ENCODE results near the gene TMEM131L.
A peak's percentile ranks its signal among the peaks of the same experiment; 100 is the strongest.
"Not testable (repeated sequence)": the region's sequence is repeated elsewhere in the genome, so short reads cannot be mapped to it uniquely, and the experiment has no call there.

The TMEM131L gene

DNA sequence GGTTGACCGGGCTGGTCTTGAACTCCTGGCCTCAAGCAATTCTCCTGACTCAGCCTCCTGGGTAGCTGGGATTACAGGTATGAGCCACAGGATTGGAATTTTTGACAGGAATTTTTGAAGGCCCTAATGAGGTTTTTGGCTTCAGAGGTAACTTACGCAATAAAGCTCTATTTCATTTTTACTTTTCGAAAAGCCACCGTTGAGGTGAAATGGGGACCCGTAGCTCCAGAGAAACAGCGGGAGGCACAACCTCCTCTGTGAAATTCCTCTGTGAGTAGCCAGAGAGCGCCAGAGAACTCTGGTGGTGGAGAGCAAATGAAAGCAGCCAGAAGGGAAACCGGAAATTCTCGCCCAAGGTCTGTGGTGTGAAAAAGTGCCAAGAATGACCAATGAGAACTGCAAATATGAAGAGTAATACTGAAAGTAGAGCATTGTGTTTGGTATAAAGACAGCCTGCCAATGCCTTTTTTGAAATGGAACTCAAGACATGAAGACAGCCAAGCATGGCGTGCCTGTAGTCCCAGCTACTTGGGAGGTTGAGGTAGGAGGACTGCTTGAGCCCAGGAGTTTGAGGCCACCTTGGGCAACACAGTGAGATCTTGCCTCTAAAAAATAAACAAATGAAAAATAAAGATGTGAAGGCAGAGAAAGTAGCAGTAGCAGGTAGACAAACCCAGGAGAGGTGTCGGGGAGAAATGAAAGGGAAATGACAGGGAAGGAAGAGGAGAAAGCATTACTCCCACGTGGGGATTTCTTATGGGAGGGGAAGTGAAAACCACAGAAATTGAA lies 33.0 kb upstream of the TMEM131L start:
- Histone ChIP-seq H3K27me3 (ENCODE audit: control insufficient read depth, insufficient read depth, low read length) (no peaks in the 10 kb centered on the region), H3K27ac (ENCODE audit: low read depth, low read length) (no peak overlapping the region), H3K9ac (ENCODE audit: low read length) (no peak overlapping the region), H3K4me3 (ENCODE audit: low read length) (no peak overlapping the region), H3K4me1 (ENCODE audit: control insufficient read depth, insufficient read depth, low read length) (peaks cover 11% of the 10 kb centered on the region), H3K36me3 (ENCODE audit: control insufficient read depth, insufficient read depth, low read length) (no peaks in the 10 kb centered on the region)

DNA sequence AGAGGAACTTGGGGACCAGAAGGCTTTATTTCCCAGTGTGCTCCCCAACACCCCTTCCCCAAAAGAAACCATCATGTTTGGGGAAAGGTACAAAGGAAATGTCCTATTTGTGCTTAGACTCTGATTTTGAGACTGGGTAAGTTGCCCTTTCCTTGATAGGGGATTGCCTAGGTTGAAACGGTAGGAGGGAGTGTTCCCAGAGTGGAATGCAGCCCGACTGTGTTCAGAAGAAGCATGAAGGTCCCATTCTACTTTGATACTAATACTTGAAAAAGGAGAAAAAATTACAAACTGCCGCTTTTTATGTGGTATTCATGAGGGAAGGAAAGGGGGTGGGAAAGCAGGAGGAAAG lies 32.4 kb upstream of the TMEM131L start:
- Histone ChIP-seq H3K27me3 (ENCODE audit: control insufficient read depth, insufficient read depth, low read length) (no peaks in the 10 kb centered on the region), H3K27ac (ENCODE audit: low read depth, low read length) (no peak overlapping the region), H3K36me3 (ENCODE audit: control insufficient read depth, insufficient read depth, low read length) (no peaks in the 10 kb centered on the region), H3K4me3 (ENCODE audit: low read length) (no peak overlapping the region), H3K9ac (ENCODE audit: low read length) (no peak overlapping the region), H3K4me1 (ENCODE audit: control insufficient read depth, insufficient read depth, low read length) (peaks cover 7% of the 10 kb centered on the region)

DNA sequence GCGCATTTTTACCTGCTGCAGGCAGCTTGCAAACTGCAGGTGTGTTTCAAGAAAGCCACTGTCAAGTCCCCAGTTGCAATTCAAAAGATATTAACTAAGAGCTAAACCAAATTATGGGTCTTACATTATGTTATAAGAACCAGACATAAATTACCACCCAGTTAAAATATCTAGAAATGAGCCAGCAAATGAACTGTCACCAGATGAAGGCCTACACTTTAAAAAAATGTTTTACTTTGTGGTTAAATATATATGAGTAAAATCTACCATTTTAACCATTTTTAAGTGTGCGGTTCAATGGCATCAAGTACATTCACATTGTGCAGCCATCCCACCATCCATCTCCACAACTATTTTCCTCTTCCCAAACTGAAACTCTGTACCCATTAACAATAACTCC lies 32.0 kb upstream of the TMEM131L start:
- Histone ChIP-seq H3K9ac (ENCODE audit: low read length) (no peak overlapping the region), H3K36me3 (ENCODE audit: control insufficient read depth, insufficient read depth, low read length) (no peaks in the 10 kb centered on the region), H3K4me3 (ENCODE audit: low read length) (no peak overlapping the region), H3K4me1 (ENCODE audit: control insufficient read depth, insufficient read depth, low read length) (peaks cover 4% of the 10 kb centered on the region), H3K27ac (ENCODE audit: low read depth, low read length) (no peak overlapping the region), H3K27me3 (ENCODE audit: control insufficient read depth, insufficient read depth, low read length) (no peaks in the 10 kb centered on the region)

DNA sequence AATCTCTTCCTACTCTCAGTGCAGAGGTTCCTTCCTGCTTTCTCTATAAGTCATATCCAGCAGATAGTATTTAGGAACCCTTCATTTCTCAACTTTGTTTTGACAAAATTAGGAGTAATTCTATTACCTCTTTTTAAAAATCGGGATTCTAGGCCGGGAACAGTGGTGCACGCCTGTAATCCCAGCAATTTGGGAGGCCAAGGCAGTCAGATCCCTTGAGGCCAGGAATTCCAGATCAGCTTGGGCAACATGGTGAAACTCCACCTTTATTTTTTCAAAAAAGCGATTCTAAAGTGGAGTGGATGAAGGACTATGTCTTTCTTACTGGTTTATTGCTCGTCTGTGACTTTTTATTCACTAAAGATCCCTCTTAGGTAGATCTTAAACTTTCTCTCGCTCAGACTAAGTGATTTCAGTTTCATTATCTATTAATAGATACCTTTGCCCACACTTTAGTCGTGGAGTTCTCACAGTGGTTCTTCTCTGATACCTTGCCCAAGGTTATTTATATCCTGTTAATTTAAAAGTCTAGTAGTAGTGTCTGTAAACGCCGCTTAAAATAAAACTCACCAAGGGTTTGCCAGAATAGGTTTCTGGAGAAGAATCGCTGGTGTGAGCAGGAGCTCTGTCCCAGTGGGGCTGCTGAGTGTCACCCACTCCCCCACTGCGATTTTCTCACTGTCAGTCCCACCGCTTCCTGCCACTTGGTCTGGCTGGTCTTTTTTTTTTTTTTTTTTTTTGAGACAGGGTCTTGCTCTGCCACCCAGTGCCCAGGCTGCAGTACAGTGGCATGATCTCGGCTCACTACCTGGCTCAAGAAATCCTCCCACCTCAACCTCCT lies 27.0 kb upstream of the TMEM131L start:
- Histone ChIP-seq H3K27me3 (ENCODE audit: control insufficient read depth, insufficient read depth, low read length) (no peaks in the 10 kb centered on the region), H3K9ac (ENCODE audit: low read length) (no peak overlapping the region), H3K4me1 (ENCODE audit: control insufficient read depth, insufficient read depth, low read length) (no peaks in the 10 kb centered on the region), H3K27ac (ENCODE audit: low read depth, low read length) (peak overlapping the region; percentile 64), H3K4me3 (ENCODE audit: low read length) (peak overlapping the region; percentile 46), H3K36me3 (ENCODE audit: control insufficient read depth, insufficient read depth, low read length) (no peaks in the 10 kb centered on the region)

DNA sequence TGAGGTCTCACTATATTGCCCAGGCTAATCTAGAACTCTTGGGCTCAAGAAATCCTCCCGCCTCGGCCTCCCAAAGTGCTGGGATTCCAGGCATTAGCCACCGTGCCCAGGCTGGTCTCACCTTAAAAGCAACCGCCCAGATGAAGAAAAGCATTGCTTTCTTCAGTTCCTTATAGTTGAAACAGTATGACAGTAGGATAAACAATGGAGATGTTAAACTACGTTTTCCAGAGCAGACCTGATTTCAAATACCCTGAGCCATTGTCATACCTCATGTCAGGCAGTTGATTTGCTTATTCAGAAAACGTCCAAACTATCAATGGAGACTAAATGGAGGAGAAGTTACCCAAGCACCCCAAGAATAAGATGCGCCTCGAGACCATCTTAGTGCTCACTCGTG lies 26.3 kb upstream of the TMEM131L start:
- H3K36me3 ChIP-seq (ENCODE audit: control insufficient read depth, insufficient read depth, low read length), result no peaks in the 10 kb centered on the region
- H3K27ac ChIP-seq (ENCODE audit: low read depth, low read length), result no peak overlapping the region
- H3K27me3 ChIP-seq (ENCODE audit: control insufficient read depth, insufficient read depth, low read length), result no peaks in the 10 kb centered on the region
- H3K9ac ChIP-seq (ENCODE audit: low read length), result no peak overlapping the region
- no peaks in the 10 kb centered on the region for H3K4me1 ChIP-seq (ENCODE audit: control insufficient read depth, insufficient read depth, low read length)
- no peak overlapping the region for H3K4me3 ChIP-seq (ENCODE audit: low read length)

DNA sequence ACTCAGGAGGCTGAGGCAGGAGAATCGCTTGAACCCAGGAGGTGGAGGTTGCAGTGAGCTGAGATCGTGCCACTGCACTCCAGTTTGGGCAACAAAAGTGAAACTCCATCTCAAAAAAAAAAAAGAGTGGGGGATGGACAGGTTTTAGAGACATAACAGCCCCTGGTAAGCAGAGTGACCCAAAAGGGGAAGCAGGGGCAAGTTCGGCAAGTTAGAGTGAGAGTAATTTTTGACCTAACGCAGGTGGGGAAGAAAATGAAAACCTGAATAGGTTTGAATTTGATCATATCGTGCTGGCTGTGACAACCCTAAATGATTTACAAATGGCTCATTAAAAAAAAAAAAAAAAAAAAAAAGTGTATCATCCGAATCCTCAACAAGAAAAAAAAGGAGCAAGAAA lies 25.7 kb upstream of the TMEM131L start:
- no peaks in the 10 kb centered on the region for H3K36me3 ChIP-seq (ENCODE audit: control insufficient read depth, insufficient read depth, low read length)
- H3K27ac ChIP-seq (ENCODE audit: low read depth, low read length), result no peak overlapping the region
- no peaks in the 10 kb centered on the region for H3K4me1 ChIP-seq (ENCODE audit: control insufficient read depth, insufficient read depth, low read length)
- no peak overlapping the region for H3K9ac ChIP-seq (ENCODE audit: low read length)
- no peak overlapping the region for H3K4me3 ChIP-seq (ENCODE audit: low read length)
- no peaks in the 10 kb centered on the region for H3K27me3 ChIP-seq (ENCODE audit: control insufficient read depth, insufficient read depth, low read length)

DNA sequence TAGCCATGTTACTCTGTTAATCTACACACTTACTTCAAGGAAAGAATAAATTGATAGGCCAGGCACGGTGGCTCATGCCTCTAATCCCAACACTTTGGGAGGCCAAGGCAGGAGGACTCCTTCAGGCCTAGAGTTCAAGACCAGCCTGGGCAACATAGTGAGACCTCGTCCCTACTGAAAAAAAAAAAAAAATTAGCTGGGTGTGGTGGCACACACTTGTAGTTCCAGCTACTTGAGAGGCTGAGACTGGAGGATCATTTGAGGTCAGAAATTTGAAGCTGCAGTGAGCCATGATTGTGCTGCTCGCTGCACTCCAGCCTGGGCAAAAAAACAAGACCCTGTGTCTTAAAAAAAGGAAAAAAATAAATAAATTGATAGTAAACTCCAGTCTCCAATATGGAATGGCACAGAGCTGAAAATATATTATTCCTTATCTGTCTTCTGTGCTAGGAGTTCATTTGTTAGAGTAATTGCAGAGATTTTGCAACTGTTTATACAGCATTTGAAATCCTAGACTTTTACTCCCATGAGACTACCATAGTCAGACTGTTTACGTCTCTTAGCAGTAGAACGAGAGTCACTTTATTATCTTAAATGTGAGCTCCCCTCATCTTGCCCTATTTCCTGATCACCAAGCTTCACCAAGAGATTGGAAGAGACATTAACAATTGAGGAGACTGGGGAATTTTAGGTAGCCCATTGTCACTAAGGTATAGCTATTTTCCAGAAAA lies 18.8 kb upstream of the TMEM131L start:
- H3K36me3 ChIP-seq (ENCODE audit: control insufficient read depth, insufficient read depth, low read length), result no peaks in the 10 kb centered on the region
- H3K9ac ChIP-seq (ENCODE audit: low read length), result no peak overlapping the region
- H3K27me3 ChIP-seq (ENCODE audit: control insufficient read depth, insufficient read depth, low read length), result no peaks in the 10 kb centered on the region
- no peak overlapping the region for H3K27ac ChIP-seq (ENCODE audit: low read depth, low read length)
- peaks cover 3% of the 10 kb centered on the region for H3K4me1 ChIP-seq (ENCODE audit: control insufficient read depth, insufficient read depth, low read length)
- H3K4me3 ChIP-seq (ENCODE audit: low read length), result no peak overlapping the region

DNA sequence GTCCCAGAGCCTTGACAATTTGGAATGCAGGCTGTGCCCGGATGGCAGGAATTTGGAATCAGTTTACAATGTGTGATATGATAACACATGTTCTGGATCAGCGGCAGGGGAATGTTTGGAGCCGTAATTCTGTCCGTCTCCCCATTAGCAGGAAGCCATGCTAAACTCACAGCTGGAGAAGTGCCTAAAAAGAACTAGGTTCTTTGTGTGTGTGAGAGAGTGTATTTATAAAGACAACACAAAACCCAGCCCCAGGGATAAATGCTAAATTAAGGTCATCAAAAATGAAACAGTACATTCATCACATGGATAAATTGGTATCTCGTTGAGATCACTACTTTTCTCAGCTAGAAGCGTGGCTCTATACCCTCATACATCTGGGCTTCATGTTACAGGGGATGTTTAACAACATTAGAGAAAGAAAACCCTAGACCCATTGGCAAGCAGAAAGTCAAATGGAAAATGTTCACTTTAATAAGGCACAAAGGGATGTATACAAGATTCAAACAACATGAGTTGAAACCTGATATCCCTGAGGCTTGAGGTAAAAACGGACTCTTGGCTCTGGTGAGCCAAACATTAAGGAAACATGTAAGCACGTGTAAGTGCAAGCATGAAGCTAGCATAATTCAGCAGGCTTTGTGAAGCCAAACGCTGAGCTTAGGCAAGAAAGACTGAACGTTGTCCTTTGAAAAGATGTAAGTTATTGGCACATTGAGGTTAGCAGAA lies 18.0 kb upstream of the TMEM131L start:
- no peaks in the 10 kb centered on the region for H3K36me3 ChIP-seq (ENCODE audit: control insufficient read depth, insufficient read depth, low read length)
- no peak overlapping the region for H3K9ac ChIP-seq (ENCODE audit: low read length)
- peak overlapping the region; percentile 2 for H3K4me3 ChIP-seq (ENCODE audit: low read length)
- H3K27me3 ChIP-seq (ENCODE audit: control insufficient read depth, insufficient read depth, low read length), result no peaks in the 10 kb centered on the region
- peaks cover 3% of the 10 kb centered on the region for H3K4me1 ChIP-seq (ENCODE audit: control insufficient read depth, insufficient read depth, low read length)
- no peak overlapping the region for H3K27ac ChIP-seq (ENCODE audit: low read depth, low read length)

DNA sequence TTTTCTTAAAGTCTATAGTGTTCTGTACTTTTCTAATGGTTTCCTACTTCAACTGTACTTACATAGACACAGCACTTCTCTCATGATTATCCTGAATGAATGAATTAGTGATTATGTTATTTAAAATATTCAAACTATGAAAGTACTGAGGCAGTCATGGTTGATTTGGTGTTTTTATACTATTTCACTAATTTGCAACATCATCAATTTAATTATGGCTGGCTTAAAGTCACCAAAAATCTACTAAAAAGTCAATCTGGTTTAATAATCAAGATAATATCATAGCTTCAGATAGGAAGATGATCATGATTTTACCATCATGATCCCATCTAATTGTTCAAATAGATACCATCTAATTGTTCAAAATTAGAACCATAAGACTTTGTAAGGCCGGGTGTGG lies 16.8 kb upstream of the TMEM131L start:
- H3K36me3 ChIP-seq (ENCODE audit: control insufficient read depth, insufficient read depth, low read length), result no peaks in the 10 kb centered on the region
- peaks cover 3% of the 10 kb centered on the region for H3K4me1 ChIP-seq (ENCODE audit: control insufficient read depth, insufficient read depth, low read length)
- no peak overlapping the region for H3K4me3 ChIP-seq (ENCODE audit: low read length)
- no peak overlapping the region for H3K27ac ChIP-seq (ENCODE audit: low read depth, low read length)
- H3K27me3 ChIP-seq (ENCODE audit: control insufficient read depth, insufficient read depth, low read length), result no peaks in the 10 kb centered on the region
- H3K9ac ChIP-seq (ENCODE audit: low read length), result no peak overlapping the region

DNA sequence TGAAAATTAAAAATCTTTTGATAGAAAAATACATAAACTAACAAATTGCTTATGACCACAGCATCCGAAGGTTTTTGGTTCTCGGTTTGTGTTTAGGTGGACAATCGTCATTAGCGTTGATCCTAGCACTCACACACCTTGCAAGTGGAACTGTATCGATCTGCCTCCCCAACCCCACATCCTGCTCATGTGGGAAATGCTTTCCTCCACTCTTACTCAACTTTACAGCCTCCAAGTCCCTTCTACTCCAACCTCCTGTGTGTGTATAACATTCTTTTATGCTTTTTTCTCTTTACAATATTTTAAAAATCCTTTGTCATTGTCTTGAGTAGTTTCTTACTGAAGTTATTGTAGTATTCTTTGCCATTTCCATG lies 15.6 kb upstream of the TMEM131L start:
- Histone ChIP-seq H3K9ac (ENCODE audit: low read length) (no peak overlapping the region), H3K27ac (ENCODE audit: low read depth, low read length) (no peak overlapping the region), H3K27me3 (ENCODE audit: control insufficient read depth, insufficient read depth, low read length) (no peaks in the 10 kb centered on the region), H3K4me1 (ENCODE audit: control insufficient read depth, insufficient read depth, low read length) (peaks cover 3% of the 10 kb centered on the region), H3K36me3 (ENCODE audit: control insufficient read depth, insufficient read depth, low read length) (no peaks in the 10 kb centered on the region), H3K4me3 (ENCODE audit: low read length) (no peak overlapping the region)

DNA sequence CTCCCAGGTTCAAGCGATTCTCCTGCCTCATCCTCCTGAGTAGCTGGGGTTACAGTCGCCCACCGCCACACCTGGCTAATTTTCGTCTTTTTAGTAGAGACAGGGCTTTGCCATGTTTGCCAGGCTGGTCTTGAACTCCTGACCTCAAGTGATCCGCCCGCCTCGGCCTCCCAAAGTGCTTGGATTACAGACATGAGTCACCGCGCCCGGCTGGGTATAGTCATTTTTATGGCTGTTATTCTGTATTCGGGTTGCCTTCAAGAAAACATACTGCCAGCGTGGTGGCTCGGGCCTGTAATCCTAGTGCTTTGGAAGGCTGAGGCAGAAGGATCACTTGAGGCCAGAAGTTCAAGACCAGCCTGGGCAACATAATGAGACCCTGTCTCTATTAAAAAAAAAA lies 15.0 kb upstream of the TMEM131L start:
- not testable (repeated sequence) for H3K36me3 ChIP-seq (ENCODE audit: control insufficient read depth, insufficient read depth, low read length); H3K9ac ChIP-seq (ENCODE audit: low read length); H3K27ac ChIP-seq (ENCODE audit: low read depth, low read length); H3K4me1 ChIP-seq (ENCODE audit: control insufficient read depth, insufficient read depth, low read length); H3K27me3 ChIP-seq (ENCODE audit: control insufficient read depth, insufficient read depth, low read length); H3K4me3 ChIP-seq (ENCODE audit: low read length)

Data from rectal smooth muscle tissue (tissue), 1 donor.